Measurements from ENCODE around the gene PMEL. TPM values are rescaled to one million over a fixed set of nuclear protein-coding genes. Genes with fewer than 3 reads are reported as not detected.

Gene PMEL
- total and polyA plus RNA-seq, 7 donors: 0.71 to 1.8 (median 1.3) TPM; not detected in 2

DNA sequence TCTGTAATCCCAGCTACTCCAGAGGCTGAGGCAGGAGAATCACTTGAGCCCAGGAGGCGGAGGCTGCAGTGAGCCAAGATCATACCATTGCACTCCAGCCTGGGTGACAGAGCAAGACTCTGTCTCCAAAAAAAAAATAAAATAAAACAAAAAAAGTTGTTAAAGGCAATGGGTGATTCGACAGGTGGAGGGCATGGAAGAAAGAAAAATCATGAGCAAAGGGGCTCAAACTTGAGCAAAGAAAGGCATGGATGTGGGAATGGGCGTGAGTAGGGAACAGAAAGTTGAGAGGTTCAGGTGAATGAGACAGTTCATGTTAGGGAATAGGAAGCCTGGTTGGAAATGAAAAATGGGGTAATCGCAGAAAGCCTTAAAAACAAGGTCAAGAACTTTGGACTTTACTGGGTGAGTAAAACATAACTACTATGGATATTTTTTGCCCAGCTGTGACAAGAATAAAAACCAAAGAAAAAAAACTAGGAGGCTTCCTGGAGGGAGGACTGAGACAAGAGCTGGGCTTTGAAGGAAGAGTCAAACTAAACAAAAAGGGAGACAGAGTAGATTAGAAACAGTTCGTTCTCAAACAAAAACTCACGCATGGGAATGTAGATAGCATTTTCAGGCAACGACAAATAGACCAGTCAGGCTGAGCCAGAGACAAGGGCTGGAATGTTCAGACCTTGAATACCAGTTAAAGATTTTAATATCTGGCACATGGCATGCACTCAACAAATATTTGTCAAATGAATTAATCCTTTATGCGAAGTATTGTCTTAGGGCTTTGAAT, 56.9 kb downstream of the PMEL start:
- Histone ChIP-seq H3K27me3 (no peaks in the 10 kb centered on the region), H3K27ac (peak overlapping the region in 3 of 4 donors; percentile 39 to 56 (median 47)), H3K36me3 (peaks cover 0 to 8% (median 0%) of the 10 kb centered on the region in 4 donors), H3K9me3 (no peaks in the 10 kb centered on the region), H3K4me3 (no peak overlapping the region), H3K4me1 (peaks cover 0 to 12% (median 9%) of the 10 kb centered on the region in 4 donors)
- WGBS, 2 donors: 46 to 71% methylated on average over 8 of the region's 8 CpGs
- intact Hi-C loops (cut with DNase I): no loop called here
- TF ChIP-seq, protein P1, sequence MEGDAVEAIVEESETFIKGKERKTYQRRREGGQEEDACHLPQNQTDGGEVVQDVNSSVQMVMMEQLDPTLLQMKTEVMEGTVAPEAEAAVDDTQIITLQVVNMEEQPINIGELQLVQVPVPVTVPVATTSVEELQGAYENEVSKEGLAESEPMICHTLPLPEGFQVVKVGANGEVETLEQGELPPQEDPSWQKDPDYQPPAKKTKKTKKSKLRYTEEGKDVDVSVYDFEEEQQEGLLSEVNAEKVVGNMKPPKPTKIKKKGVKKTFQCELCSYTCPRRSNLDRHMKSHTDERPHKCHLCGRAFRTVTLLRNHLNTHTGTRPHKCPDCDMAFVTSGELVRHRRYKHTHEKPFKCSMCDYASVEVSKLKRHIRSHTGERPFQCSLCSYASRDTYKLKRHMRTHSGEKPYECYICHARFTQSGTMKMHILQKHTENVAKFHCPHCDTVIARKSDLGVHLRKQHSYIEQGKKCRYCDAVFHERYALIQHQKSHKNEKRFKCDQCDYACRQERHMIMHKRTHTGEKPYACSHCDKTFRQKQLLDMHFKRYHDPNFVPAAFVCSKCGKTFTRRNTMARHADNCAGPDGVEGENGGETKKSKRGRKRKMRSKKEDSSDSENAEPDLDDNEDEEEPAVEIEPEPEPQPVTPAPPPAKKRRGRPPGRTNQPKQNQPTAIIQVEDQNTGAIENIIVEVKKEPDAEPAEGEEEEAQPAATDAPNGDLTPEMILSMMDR (IDR thresholded peaks at IDR 0.05): no peak
- no peak for TF ChIP-seq POLR2A (IDR thresholded peaks at IDR 0.05)
- TF ChIP-seq POLR2AphosphoS5 (IDR thresholded peaks at IDR 0.05): no peak
- no peak for TF ChIP-seq EP300 (IDR thresholded peaks at IDR 0.05)
- DNase-seq: no peak

DNA sequence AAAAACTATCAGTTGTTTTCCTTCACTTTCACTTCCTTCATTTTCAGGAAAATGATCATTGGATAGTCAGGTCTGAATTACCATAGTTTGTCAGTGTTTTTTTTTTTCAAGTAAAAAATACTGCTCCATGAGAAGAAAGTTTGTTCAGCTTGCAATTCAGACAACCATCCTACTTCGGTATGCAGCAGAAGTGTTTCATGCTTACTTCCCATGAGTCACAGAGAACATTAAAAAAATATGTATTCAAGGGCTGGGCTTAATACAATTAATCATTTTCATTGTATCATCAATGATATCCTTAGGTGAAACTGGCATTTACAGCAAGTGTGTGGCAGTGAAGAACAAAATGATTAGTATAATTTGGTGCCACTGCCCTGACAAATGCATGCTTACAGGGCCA, 59.8 kb downstream of the PMEL start:
- peaks cover 0 to 12% (median 9%) of the 10 kb centered on the region in 4 donors for H3K4me1 ChIP-seq
- DNase-seq: no peak
- H3K27ac ChIP-seq: no peak overlapping the region
- TF ChIP-seq POLR2AphosphoS5 (IDR thresholded peaks at IDR 0.05): no peak
- TF ChIP-seq, protein P1 (IDR thresholded peaks at IDR 0.05): no peak
- no peak for TF ChIP-seq POLR2A (IDR thresholded peaks at IDR 0.05)
- TF ChIP-seq EP300 (IDR thresholded peaks at IDR 0.05): no peak
- WGBS, 2 donors: 90 to 91% methylated on average over 1 of the region's 1 CpG
- no peak overlapping the region for H3K4me3 ChIP-seq
- peaks cover 0 to 24% (median 6%) of the 10 kb centered on the region in 4 donors for H3K36me3 ChIP-seq
- intact Hi-C loops (cut with DNase I): no loop called here
- H3K9me3 ChIP-seq: no peaks in the 10 kb centered on the region
- H3K27me3 ChIP-seq: no peaks in the 10 kb centered on the region

Other genes starting within 250 kb of the PMEL start
- 100 to 1,000 TPM; 173 to 356 (median 317) TPM for gene BLOC1S1, start 250.0 kb downstream of the PMEL start, total RNA-seq
- gene BLOC1S1, start 250.0 kb downstream of the PMEL start, polyA plus RNA-seq: 100 to 1,000 TPM; 329 to 655 (median 634) TPM
- gene RDH5, start 245.6 kb downstream of the PMEL start, total RNA-seq: 10 to 100 TPM; 11.2 to 37.5 (median 32.1) TPM
- 10 to 100 TPM in 2 of 3 donors, 1 to 10 TPM in 1; 8.4 to 34.4 (median 27.1) TPM for gene RDH5, start 245.6 kb downstream of the PMEL start, polyA plus RNA-seq
- gene CD63, start 237.0 kb downstream of the PMEL start, total RNA-seq: 100 to 1,000 TPM; 670 to 933 (median 849) TPM
- 1,000 to 10,000 TPM in 1 of 3 donors, 100 to 1,000 TPM in 2; 450 to 1,058 (median 486) TPM for gene CD63, start 237.0 kb downstream of the PMEL start, polyA plus RNA-seq
- 10 to 100 TPM in 1 of 4 donors, 1 to 10 TPM in 3; 4.3 to 12.2 (median 4.6) TPM for gene GDF11, start 222.9 kb downstream of the PMEL start, total RNA-seq
- 1 to 10 TPM; 1.2 to 3.9 (median 2.4) TPM for gene GDF11, start 222.9 kb downstream of the PMEL start, polyA plus RNA-seq
- gene SARNP, start 148.3 kb downstream of the PMEL start, total RNA-seq: 10 to 100 TPM; 49.0 to 81.9 (median 76.9) TPM
- 100 to 1,000 TPM in 2 of 3 donors, 10 to 100 TPM in 1; 93.1 to 106 (median 104) TPM for gene SARNP, start 148.3 kb downstream of the PMEL start, polyA plus RNA-seq
- gene ORMDL2, start 148.0 kb downstream of the PMEL start, total RNA-seq: 10 to 100 TPM in 2 of 4 donors, 1 to 10 TPM in 2; 9.1 to 18.1 (median 12.0) TPM
- gene ORMDL2, start 148.0 kb downstream of the PMEL start, polyA plus RNA-seq: 10 to 100 TPM; 18.0 to 64.6 (median 32.4) TPM
- gene DNAJC14, start 136.5 kb downstream of the PMEL start, total RNA-seq: 10 to 100 TPM; 19.0 to 31.3 (median 25.4) TPM
- gene DNAJC14, start 136.5 kb downstream of the PMEL start, polyA plus RNA-seq: 10 to 100 TPM; 13.2 to 27.2 (median 14.4) TPM
- gene MMP19, start 123.1 kb downstream of the PMEL start, total RNA-seq: 10 to 100 TPM in 1 of 4 donors, 1 to 10 TPM in 3; 6.0 to 18.0 (median 7.5) TPM
- gene MMP19, start 123.1 kb downstream of the PMEL start, polyA plus RNA-seq: 1 to 10 TPM; 1.2 to 6.0 (median 2.1) TPM
- gene PYM1, start 38.1 kb downstream of the PMEL start, total RNA-seq: 10 to 100 TPM; 17.5 to 31.7 (median 27.6) TPM
- 10 to 100 TPM; 59.9 to 93.9 (median 65.5) TPM for gene PYM1, start 38.1 kb downstream of the PMEL start, polyA plus RNA-seq
- gene DGKA, start 34.9 kb downstream of the PMEL start, total RNA-seq: 10 to 100 TPM; 21.4 to 76.4 (median 49.1) TPM
- gene DGKA, start 34.9 kb downstream of the PMEL start, polyA plus RNA-seq: 10 to 100 TPM; 43.0 to 97.8 (median 44.4) TPM
- 10 to 100 TPM; 11.4 to 27.7 (median 18.8) TPM for gene CDK2, start 788 bp upstream of the PMEL start, total RNA-seq
- 10 to 100 TPM in 2 of 3 donors, 1 to 10 TPM in 1; 7.2 to 23.4 (median 11.1) TPM for gene CDK2, start 788 bp upstream of the PMEL start, polyA plus RNA-seq
- 100 to 1,000 TPM in 3 of 4 donors, 10 to 100 TPM in 1; 92.8 to 102 (median 101) TPM for gene RAB5B, start 8.0 kb upstream of the PMEL start, total RNA-seq
- gene RAB5B, start 8.0 kb upstream of the PMEL start, polyA plus RNA-seq: 100 to 1,000 TPM in 1 of 3 donors, 10 to 100 TPM in 2; 82.8 to 113 (median 83.5) TPM
- gene SUOX, start 31.2 kb upstream of the PMEL start, total RNA-seq: 10 to 100 TPM; 20.9 to 51.0 (median 25.4) TPM
- 10 to 100 TPM in 2 of 3 donors, 1 to 10 TPM in 1; 8.4 to 16.1 (median 15.0) TPM for gene SUOX, start 31.2 kb upstream of the PMEL start, polyA plus RNA-seq
- 10 to 100 TPM in 1 of 4 donors, 1 to 10 TPM in 3; 2.3 to 23.8 (median 4.9) TPM for gene IKZF4, start 55.0 kb upstream of the PMEL start, total RNA-seq
- 1 to 10 TPM in 2 of 3 donors, under 1 TPM in 1; 0.92 to 2.4 (median 1.2) TPM for gene IKZF4, start 55.0 kb upstream of the PMEL start, polyA plus RNA-seq
- 1,000 to 10,000 TPM in 2 of 4 donors, 100 to 1,000 TPM in 2; 130 to 3,746 (median 1,580) TPM for gene RPS26, start 75.9 kb upstream of the PMEL start, total RNA-seq
- gene RPS26, start 75.9 kb upstream of the PMEL start, polyA plus RNA-seq: 1,000 to 10,000 TPM; 1,901 to 2,147 (median 2,067) TPM
- gene ERBB3, start 114.1 kb upstream of the PMEL start, total RNA-seq: 10 to 100 TPM; 10.2 to 21.4 (median 19.0) TPM
- gene ERBB3, start 114.1 kb upstream of the PMEL start, polyA plus RNA-seq: 10 to 100 TPM; 31.8 to 69.8 (median 37.0) TPM
- 100 to 1,000 TPM in 3 of 4 donors, 10 to 100 TPM in 1; 52.9 to 157 (median 110) TPM for gene PA2G4, start 138.5 kb upstream of the PMEL start, total RNA-seq
- 100 to 1,000 TPM in 1 of 3 donors, 10 to 100 TPM in 2; 68.4 to 136 (median 73.9) TPM for gene PA2G4, start 138.5 kb upstream of the PMEL start, polyA plus RNA-seq
- gene RPL41, start 150.6 kb upstream of the PMEL start, total RNA-seq: 1,000 to 10,000 TPM; 1,926 to 5,407 (median 3,655) TPM
- gene RPL41, start 150.6 kb upstream of the PMEL start, polyA plus RNA-seq: 1,000 to 10,000 TPM; 6,021 to 9,845 (median 6,338) TPM
- gene ZC3H10, start 152.2 kb upstream of the PMEL start, total RNA-seq: 1 to 10 TPM; 3.9 to 6.9 (median 4.8) TPM
- gene ZC3H10, start 152.2 kb upstream of the PMEL start, polyA plus RNA-seq: 1 to 10 TPM; 1.2 to 3.8 (median 1.4) TPM
- 100 to 1,000 TPM in 1 of 4 donors, 10 to 100 TPM in 3; 67.6 to 102 (median 88.7) TPM for gene ESYT1, start 162.2 kb upstream of the PMEL start, total RNA-seq
- gene ESYT1, start 162.2 kb upstream of the PMEL start, polyA plus RNA-seq: 10 to 100 TPM in 2 of 3 donors, 1 to 10 TPM in 1; 9.0 to 73.9 (median 13.8) TPM
- gene MYL6B, start 186.5 kb upstream of the PMEL start, total RNA-seq: 10 to 100 TPM; 37.7 to 90.6 (median 64.1) TPM
- 10 to 100 TPM; 26.4 to 63.7 (median 32.3) TPM for gene MYL6B, start 186.5 kb upstream of the PMEL start, polyA plus RNA-seq
- gene MYL6, start 192.3 kb upstream of the PMEL start, total RNA-seq: 1,000 to 10,000 TPM; 6,491 to 9,553 (median 8,571) TPM
- 1,000 to 10,000 TPM; 3,150 to 7,537 (median 5,524) TPM for gene MYL6, start 192.3 kb upstream of the PMEL start, polyA plus RNA-seq
- 100 to 1,000 TPM in 1 of 4 donors, 10 to 100 TPM in 3; 55.7 to 135 (median 70.7) TPM for gene SMARCC2, start 223.4 kb upstream of the PMEL start, total RNA-seq
- gene SMARCC2, start 223.4 kb upstream of the PMEL start, polyA plus RNA-seq: 10 to 100 TPM; 18.0 to 44.4 (median 18.3) TPM